Panc1 (cell line): ENCODE measurements around the gene EDN2. TPM values are rescaled to one million over a fixed set of nuclear protein-coding genes. Genes with fewer than 3 reads are reported as not detected.

Source experiments
- ATAC-seq: fragments of 200-7000 bp; cut with Tn5 transposase; 2 replicates; pipeline ENCODE4 v1.9.1; 2020; ENCODE audit warnings: mild to moderate bottlenecking, moderate library complexity
- BruUV-seq: library from RNA; stranded (reverse); fragments of 400-500 nt; replicated peaks from 2 replicates; lab custom pipeline; 2021; lab: Mats Ljungman, UMichigan
- CTCF ChIA-PET: fragments of 300-600 bp; sonication (Branson Sonifier 250); formaldehyde crosslinking; loops from one replicate; lab custom pipeline; 2022; ENCODE audit warnings: antibody characterized with exemption; lab: Charles Lee
- POLR2A ChIA-PET: fragments of 300-600 bp; sonication (Branson Sonifier 250); formaldehyde crosslinking; loops from one replicate; lab custom pipeline; 2022; ENCODE audit warnings: antibody characterized with exemption; lab: Charles Lee
- DNase-seq: peaks from one replicate; pipeline ENCODE4 v3.0.0-alpha.2; 2010; ENCODE audit warnings: low read depth, low spot score
- H3K27ac ChIP-seq: 2 replicates; pipeline ENCODE4 v1.5.1; 2011; ENCODE audit warnings: mild to moderate bottlenecking, low read length, inconsistent platforms
- H3K27me3 ChIP-seq: fragments of 200-500 bp; sonication (Bioruptor generic); 2 replicates; pipeline ENCODE4 v1.6.0; 2014; ENCODE audit warnings: low read length, inconsistent platforms; ENCODE audit not compliant: control insufficient read depth, insufficient read depth
- H3K36me3 ChIP-seq: fragments of 200-500 bp; sonication (Bioruptor generic); 2 replicates; pipeline ENCODE4 v1.5.1; 2014; ENCODE audit warnings: inconsistent platforms, mild to moderate bottlenecking, low read length, moderate library complexity; ENCODE audit not compliant: control insufficient read depth, insufficient read depth
- H3K4me1 ChIP-seq: 2 replicates; pipeline ENCODE4 v1.5.1; 2011; ENCODE audit warnings: inconsistent platforms, mild to moderate bottlenecking, low read length, moderate library complexity; ENCODE audit not compliant: control insufficient read depth, insufficient read depth
- H3K4me3 ChIP-seq, 2 experiments: 2 replicates each; pipeline ENCODE4 v1.5.1; 2011 to 2012; ENCODE audit warnings: low read depth in 2 of 2, low read length in 2 of 2, mild to moderate bottlenecking in 2 of 2, inconsistent platforms in 1 of 2, moderate library complexity in 1 of 2
- H3K9me3 ChIP-seq: fragments of 200-500 bp; sonication (Bioruptor generic); 2 replicates; pipeline ENCODE4 v1.5.1; 2014; ENCODE audit warnings: low read depth, mild to moderate bottlenecking, inconsistent platforms, low read length, moderate library complexity; ENCODE audit not compliant: control insufficient read depth, insufficient read depth
- POLR2AphosphoS5 ChIP-seq: IDR thresholded peaks from 2 replicates; pipeline ENCODE4 v1.6.1; 2012; ENCODE audit warnings: mild to moderate bottlenecking, low read depth, low read length, moderate library complexity
- SIN3A ChIP-seq: IDR thresholded peaks from 2 replicates; pipeline ENCODE4 v1.6.1; 2012; ENCODE audit warnings: low read depth, mild to moderate bottlenecking, low read length, moderate library complexity, borderline replicate concordance; ENCODE audit not compliant: insufficient read depth
- TCF7L2 ChIP-seq: IDR thresholded peaks from 2 replicates; pipeline ENCODE4 v1.6.1; 2011; ENCODE audit warnings: mild to moderate bottlenecking, low read depth, low read length, inconsistent platforms
- in situ Hi-C: cut with HindIII; loops from 2 replicates; pipeline ENCODE4 v1.10.0; 2016; ENCODE audit warnings: low sequenced_read_pairs, low pct_unique_long_range_greater_than_20kb
- intact Hi-C: fragments of 100-400 bp; cut with micrococcal nuclease; formaldehyde crosslinking; loops from one replicate; pipeline ENCODE4 v1.10.0; 2022; ENCODE audit not compliant: unreplicated experiment
- total RNA-seq: library from RNA; stranded (reverse); gene quantifications from one replicate; pipeline ENCODE4 v1.2.1, GENCODE V29; 2021; ENCODE audit not compliant: unreplicated experiment
- TF ChIP-seq, protein P1 (sequence below): fragments of 450-650 bp; IDR thresholded peaks from 2 replicates; pipeline ENCODE4 v1.5.1; 2017; ENCODE audit warnings: mild to moderate bottlenecking
- TF ChIP-seq, protein P2 (sequence below), 2 experiments: IDR thresholded peaks; 2 replicates each; pipeline ENCODE4 v1.6.1; 2011 to 2012; ENCODE audit warnings: low read depth in 2 of 2, control low read depth in 1 of 2, low read length in 1 of 2, mild to moderate bottlenecking in 1 of 2, moderate library complexity in 1 of 2; ENCODE audit not compliant: insufficient read depth in 1 of 2

The EDN2 gene
- total RNA-seq, 1 experiment from 2014 or later = not detected

DNA sequence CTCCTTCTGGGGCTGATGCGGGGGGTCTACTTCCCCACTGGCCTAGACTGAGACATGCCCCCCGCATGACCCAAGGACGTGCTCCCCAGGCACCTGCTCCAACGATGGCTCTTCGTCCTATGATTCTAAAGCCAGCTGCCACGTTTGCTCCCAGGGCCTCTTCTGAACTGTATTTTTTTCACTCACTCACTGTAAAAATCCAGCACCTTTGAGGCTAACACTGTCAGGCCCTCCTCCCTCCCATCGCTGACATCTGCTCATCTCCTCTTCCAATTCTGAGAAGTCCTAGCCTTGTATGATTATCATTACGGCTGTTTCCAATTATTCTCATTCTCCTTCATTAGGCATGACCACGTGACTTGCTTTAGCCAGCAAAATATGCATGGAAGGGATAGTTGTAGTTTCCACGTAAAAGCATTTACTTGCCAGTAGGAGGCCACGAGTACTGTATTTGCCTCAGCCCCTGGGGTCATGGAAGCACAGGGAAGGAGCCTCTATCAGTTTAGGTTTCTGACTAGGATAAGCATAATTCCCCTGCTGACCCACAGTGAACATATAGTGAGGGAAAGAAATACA lies 19.1 kb upstream of the EDN2 start:
- no peaks in the 10 kb centered on the region for H3K9me3 ChIP-seq
- intact Hi-C loops = no loop called here
- CTCF ChIA-PET = no interaction called here
- no peaks in the 10 kb centered on the region for H3K27me3 ChIP-seq
- ATAC-seq = 0 out of 2 replicates have a peak, but pooled peaks have one; percentile 6
- no peak for DNase-seq
- no peak overlapping the region for H3K27ac ChIP-seq
- TF ChIP-seq TCF7L2 = no peak
- TF ChIP-seq, protein P1, sequence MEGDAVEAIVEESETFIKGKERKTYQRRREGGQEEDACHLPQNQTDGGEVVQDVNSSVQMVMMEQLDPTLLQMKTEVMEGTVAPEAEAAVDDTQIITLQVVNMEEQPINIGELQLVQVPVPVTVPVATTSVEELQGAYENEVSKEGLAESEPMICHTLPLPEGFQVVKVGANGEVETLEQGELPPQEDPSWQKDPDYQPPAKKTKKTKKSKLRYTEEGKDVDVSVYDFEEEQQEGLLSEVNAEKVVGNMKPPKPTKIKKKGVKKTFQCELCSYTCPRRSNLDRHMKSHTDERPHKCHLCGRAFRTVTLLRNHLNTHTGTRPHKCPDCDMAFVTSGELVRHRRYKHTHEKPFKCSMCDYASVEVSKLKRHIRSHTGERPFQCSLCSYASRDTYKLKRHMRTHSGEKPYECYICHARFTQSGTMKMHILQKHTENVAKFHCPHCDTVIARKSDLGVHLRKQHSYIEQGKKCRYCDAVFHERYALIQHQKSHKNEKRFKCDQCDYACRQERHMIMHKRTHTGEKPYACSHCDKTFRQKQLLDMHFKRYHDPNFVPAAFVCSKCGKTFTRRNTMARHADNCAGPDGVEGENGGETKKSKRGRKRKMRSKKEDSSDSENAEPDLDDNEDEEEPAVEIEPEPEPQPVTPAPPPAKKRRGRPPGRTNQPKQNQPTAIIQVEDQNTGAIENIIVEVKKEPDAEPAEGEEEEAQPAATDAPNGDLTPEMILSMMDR = no peak
- TF ChIP-seq, protein P2, sequence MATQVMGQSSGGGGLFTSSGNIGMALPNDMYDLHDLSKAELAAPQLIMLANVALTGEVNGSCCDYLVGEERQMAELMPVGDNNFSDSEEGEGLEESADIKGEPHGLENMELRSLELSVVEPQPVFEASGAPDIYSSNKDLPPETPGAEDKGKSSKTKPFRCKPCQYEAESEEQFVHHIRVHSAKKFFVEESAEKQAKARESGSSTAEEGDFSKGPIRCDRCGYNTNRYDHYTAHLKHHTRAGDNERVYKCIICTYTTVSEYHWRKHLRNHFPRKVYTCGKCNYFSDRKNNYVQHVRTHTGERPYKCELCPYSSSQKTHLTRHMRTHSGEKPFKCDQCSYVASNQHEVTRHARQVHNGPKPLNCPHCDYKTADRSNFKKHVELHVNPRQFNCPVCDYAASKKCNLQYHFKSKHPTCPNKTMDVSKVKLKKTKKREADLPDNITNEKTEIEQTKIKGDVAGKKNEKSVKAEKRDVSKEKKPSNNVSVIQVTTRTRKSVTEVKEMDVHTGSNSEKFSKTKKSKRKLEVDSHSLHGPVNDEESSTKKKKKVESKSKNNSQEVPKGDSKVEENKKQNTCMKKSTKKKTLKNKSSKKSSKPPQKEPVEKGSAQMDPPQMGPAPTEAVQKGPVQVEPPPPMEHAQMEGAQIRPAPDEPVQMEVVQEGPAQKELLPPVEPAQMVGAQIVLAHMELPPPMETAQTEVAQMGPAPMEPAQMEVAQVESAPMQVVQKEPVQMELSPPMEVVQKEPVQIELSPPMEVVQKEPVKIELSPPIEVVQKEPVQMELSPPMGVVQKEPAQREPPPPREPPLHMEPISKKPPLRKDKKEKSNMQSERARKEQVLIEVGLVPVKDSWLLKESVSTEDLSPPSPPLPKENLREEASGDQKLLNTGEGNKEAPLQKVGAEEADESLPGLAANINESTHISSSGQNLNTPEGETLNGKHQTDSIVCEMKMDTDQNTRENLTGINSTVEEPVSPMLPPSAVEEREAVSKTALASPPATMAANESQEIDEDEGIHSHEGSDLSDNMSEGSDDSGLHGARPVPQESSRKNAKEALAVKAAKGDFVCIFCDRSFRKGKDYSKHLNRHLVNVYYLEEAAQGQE (IDR thresholded peaks at IDR 0.05; ENCODE audit: insufficient read depth in 1 of 2, low read depth in 2 of 2, low read length in 1 of 2) = no peak
- TF ChIP-seq POLR2AphosphoS5 = no peak
- in situ Hi-C loops = no loop called here
- no peaks in the 10 kb centered on the region for H3K4me1 ChIP-seq
- H3K4me3 ChIP-seq = no peak overlapping the region
- H3K36me3 ChIP-seq = no peaks in the 10 kb centered on the region
- no TSS peak for BruUV-seq
- POLR2A ChIA-PET = no interaction called here

DNA sequence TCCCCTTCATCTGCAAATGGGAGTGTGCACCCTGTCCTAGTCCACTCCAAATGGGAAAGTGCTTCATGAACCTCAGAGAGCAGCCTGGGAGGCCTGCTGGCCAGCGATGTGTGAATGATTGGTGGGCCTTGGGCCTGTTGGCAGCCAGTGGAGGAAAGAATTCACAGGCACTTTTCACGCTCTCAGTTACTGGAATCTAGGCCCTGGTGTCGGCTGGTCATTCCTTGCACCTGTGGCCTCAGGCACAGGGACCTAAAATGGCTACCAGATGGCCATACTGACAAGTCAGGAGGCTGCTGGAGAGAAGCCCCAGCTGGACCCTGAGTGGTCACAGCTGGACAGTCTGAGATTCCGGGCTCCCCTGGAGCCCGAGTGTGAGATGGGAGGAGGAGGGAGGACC lies 18.4 kb upstream of the EDN2 start:
- in situ Hi-C loops (no loop called here), intact Hi-C loops (no loop called here)
- Histone ChIP-seq H3K4me3 (no peak overlapping the region), H3K27ac (no peak overlapping the region), H3K36me3 (no peaks in the 10 kb centered on the region), H3K4me1 (no peaks in the 10 kb centered on the region), H3K9me3 (no peaks in the 10 kb centered on the region), H3K27me3 (no peaks in the 10 kb centered on the region)
- DNase-seq = no peak
- ATAC-seq = no peak
- TF ChIP-seq SIN3A (no peak), TCF7L2 (no peak), POLR2AphosphoS5 (no peak)
- TF ChIP-seq, protein P1 = no peak
- TF ChIP-seq, protein P2 (IDR thresholded peaks at IDR 0.05; ENCODE audit: insufficient read depth in 1 of 2, low read depth in 2 of 2, low read length in 1 of 2) = no peak
- ChIA-PET CTCF (no interaction called here), POLR2A (no interaction called here)
- BruUV-seq = no TSS peak
